HL-60 (cell line): Measurements from ENCODE around the gene ZFYVE26.

ENCODE experiments used
- DNase-seq, 2 experiments: peaks; one replicate each; pipeline ENCODE4 v3.0.0-alpha.2; 2010 to 2020; ENCODE audit warnings: low read depth in 1 of 2, low spot score in 1 of 2
- H3K27ac ChIP-seq: fragments of 250-450 bp; sonication (Bioruptor Pico); replicated peaks from 2 replicates; pipeline ENCODE4 v1.5.1; 2020; ENCODE audit warnings: mild to moderate bottlenecking, moderate library complexity
- H3K27me3 ChIP-seq: fragments of 250-450 bp; sonication (Bioruptor Pico); 2 replicates; pipeline ENCODE4 v1.5.1; 2021; ENCODE audit warnings: mild to moderate bottlenecking, moderate library complexity; ENCODE audit not compliant: insufficient read depth, poor library complexity, severe bottlenecking
- H3K4me3 ChIP-seq: replicated peaks from 2 replicates; pipeline ENCODE4 v1.5.1; 2011; ENCODE audit warnings: mild to moderate bottlenecking, control low read depth, low read length; ENCODE audit not compliant: insufficient read depth
- CTCF ChIP-seq: IDR thresholded peaks from one replicate; pipeline ENCODE4 v1.5.1; 2011; ENCODE audit warnings: low read length, control low read depth, inconsistent platforms; ENCODE audit not compliant: insufficient read depth
- GABPA ChIP-seq: IDR thresholded peaks from 2 replicates; pipeline ENCODE4 v1.6.1; 2012; ENCODE audit warnings: low read depth
- POLR2AphosphoS5 ChIP-seq: IDR thresholded peaks from 2 replicates; pipeline ENCODE4 v1.6.1; 2012; ENCODE audit warnings: low read depth
- REST ChIP-seq: IDR thresholded peaks from 2 replicates; pipeline ENCODE4 v1.6.1; 2012; ENCODE audit warnings: low read depth; ENCODE audit not compliant: insufficient replicate concordance
- SPI1 ChIP-seq: IDR thresholded peaks from 2 replicates; pipeline ENCODE4 v1.6.1; 2012; ENCODE audit warnings: low read depth, mild to moderate bottlenecking, borderline replicate concordance

Gene ZFYVE26

DNA sequence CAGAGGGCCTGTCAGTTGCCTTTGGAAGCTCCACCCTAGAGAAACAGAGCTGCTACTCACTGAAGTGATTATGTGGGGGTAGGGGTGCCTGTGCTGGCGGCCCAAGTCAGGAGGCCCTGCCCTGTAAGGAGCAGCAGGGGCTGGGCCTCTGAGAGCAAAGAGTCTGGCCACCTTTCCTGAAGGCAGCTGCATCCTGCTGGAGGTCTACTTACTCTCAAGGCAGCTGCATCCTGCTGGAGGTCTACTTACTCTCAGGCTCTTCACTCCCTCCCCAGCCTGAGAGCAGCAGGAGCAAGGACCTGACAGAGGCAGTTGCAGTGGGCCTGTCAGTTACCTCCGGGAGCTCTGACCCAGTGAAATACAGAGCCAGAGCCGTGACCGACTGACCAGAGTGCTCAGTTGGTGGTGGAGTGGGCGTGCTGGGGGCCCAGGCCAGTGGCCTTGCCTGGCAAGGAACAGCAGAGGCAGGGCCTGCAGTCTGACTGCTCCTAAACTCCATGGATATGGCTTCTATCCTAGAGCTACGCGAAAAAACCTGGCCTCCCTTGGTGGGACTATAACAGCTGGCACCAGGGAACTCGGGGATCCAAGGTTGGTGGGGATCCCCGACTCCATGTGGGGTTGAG, 35.5 kb upstream of the ZFYVE26 start:
- no peak overlapping the region for H3K27ac ChIP-seq
- DNase-seq, result no peak
- no peak overlapping the region for H3K4me3 ChIP-seq
- no peak for TF ChIP-seq REST
- no peak for TF ChIP-seq CTCF
- no peak for TF ChIP-seq GABPA
- TF ChIP-seq POLR2AphosphoS5, result no peak
- no peak for TF ChIP-seq SPI1
- H3K27me3 ChIP-seq, result no peaks in the 10 kb centered on the region

DNA sequence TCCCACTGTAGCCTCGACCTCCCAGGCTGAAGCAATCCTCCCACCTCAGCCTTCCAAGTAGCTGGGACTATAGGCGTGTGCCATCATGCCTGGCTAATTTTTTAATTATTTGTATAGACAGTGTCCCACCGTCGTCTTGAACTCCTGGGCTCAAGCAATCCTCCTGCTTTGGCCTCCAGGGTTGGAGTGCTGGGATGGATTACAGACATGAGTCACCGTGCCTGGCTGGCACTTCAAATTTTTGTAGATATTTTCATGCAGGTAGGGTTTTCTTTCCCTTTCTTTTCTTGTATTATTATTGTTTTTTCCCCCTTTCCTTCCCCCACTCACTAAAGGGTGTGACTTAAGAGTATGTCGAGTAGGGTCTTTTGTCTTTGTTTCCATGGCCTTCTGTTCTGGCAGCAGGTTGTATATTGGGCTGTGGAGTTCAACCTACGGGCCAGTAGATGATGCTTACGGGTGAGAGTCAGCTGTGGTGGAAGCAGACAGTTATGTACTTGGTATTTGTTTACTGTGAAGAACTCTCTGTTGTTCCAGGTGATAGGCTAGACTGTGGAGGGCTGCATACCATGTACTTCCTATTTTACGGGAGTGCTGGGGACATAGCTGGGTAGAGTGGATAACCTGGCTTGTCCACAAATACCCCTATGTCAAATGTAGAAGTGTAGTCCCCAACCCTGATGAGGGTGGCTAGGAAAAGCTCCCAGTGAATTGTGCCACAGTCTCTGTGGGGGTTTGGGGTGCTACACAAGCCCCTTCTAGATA, 33.9 kb upstream of the ZFYVE26 start:
- DNase-seq, result no peak
- H3K4me3 ChIP-seq, result no peak overlapping the region
- H3K27ac ChIP-seq, result no peak overlapping the region
- H3K27me3 ChIP-seq, result no peaks in the 10 kb centered on the region
- TF ChIP-seq POLR2AphosphoS5 (no peak), REST (no peak), SPI1 (no peak), CTCF (no peak), GABPA (no peak)

GRCh38 chr14:67846029-67846610, 29.7 kb upstream of the ZFYVE26 start:
- no peak for DNase-seq
- TF ChIP-seq REST (no peak), POLR2AphosphoS5 (no peak), CTCF (no peak), SPI1 (no peak), GABPA (no peak)
- Histone ChIP-seq H3K27me3 (no peaks in the 10 kb centered on the region), H3K27ac (no peak overlapping the region), H3K4me3 (no peak overlapping the region)
